ENCODE data around the gene PTPRR. TPM values are rescaled to one million over a fixed set of nuclear protein-coding genes. Genes with fewer than 3 reads are reported as not detected.

The PTPRR gene
- total and polyA plus RNA-seq, 2 of the 13 experiments (the other 11 are each of a cell fraction or from before 2014, with no cell fraction given): not detected

- FAIRE-seq (peak; percentile 37), ATAC-seq (no peak)
- in situ Hi-C loops (cut with HindIII; ENCODE audit: extremely low pct_ligation_motif_present, low pct_unique_long_range_greater_than_20kb): loop anchor here (5.0 kb wide), 1 partner anchor 117 kb away; no protein-coding TSS in a partner anchor
- TF ChIP-seq STAG1 (CRISPR knock-in tag; IDR thresholded peaks at IDR 0.05) (peak; percentile 44), ARNT2 (CRISPR knock-in tag; IDR thresholded peaks at IDR 0.05; ENCODE audit: low read depth) (no peak), SUZ12 (IDR thresholded peaks at IDR 0.05; ENCODE audit: low read depth, low read length) (no peak), ZIK1 (CRISPR knock-in tag; IDR thresholded peaks at IDR 0.05; ENCODE audit: borderline replicate concordance, low read depth) (no peak), ZNF335 (CRISPR knock-in tag; IDR thresholded peaks at IDR 0.05) (no peak), MTA3 (CRISPR knock-in tag; IDR thresholded peaks at IDR 0.05) (no peak), ZNF567 (CRISPR knock-in tag; IDR thresholded peaks at IDR 0.05; ENCODE audit: borderline replicate concordance) (no peak), ATF7-NPFF (CRISPR knock-in tag; IDR thresholded peaks at IDR 0.05; ENCODE audit: low read depth) (no peak), ZNF260 (CRISPR knock-in tag; IDR thresholded peaks at IDR 0.05; ENCODE audit: borderline replicate concordance, low read depth) (no peak), ZNF12 (CRISPR knock-in tag; IDR thresholded peaks at IDR 0.05) (no peak), AFF4 (CRISPR knock-in tag; IDR thresholded peaks at IDR 0.05) (no peak), GATAD1 (CRISPR knock-in tag; IDR thresholded peaks at IDR 0.05) (no peak), RAD51 (IDR thresholded peaks at IDR 0.05; ENCODE audit: borderline replicate concordance) (no peak), ZNF570 (CRISPR knock-in tag; IDR thresholded peaks at IDR 0.05; ENCODE audit: borderline replicate concordance) (no peak), SP1 (IDR thresholded peaks at IDR 0.05) (no peak), SP1 (CRISPR knock-in tag; IDR thresholded peaks at IDR 0.05) (no peak), SMC3 (IDR thresholded peaks at IDR 0.05; ENCODE audit: low read length) (peak; percentile 25; the same call in 1 of the 2 replicates), TERF1 (CRISPR knock-in tag; IDR thresholded peaks at IDR 0.05) (no peak), CTCF (CRISPR knock-in tag; IDR thresholded peaks at IDR 0.05) (0 out of 2 replicates have a peak, but pooled peaks have one; percentile 13), MEF2D (CRISPR knock-in tag; IDR thresholded peaks at IDR 0.05) (no peak)
Measured at GRCh38 chr12:70849265-70849960, 71.1 kb downstream of the PTPRR start.

More at GRCh38 chr12:70849265-70849960, 71.1 kb downstream of the PTPRR start:
- BruUV-seq (replicated peaks): no TSS peak
- WGBS (ENCODE audit: low lambda C conversion rate): 15% methylated on average over 3 of the region's 3 CpGs
- intact Hi-C loops (cut with micrococcal nuclease; ENCODE audit: unreplicated experiment): loop anchor here (1.0 kb wide), 1 partner anchor 116 kb away; no protein-coding TSS in a partner anchor
- ChIA-PET CTCF (ENCODE audit: low intra/inter-chr PET ratio, low total read pairs) (interaction anchor here (1.7 kb wide), 1 partner anchor 116 kb away, joined by 10 read pairs; no protein-coding TSS in a partner anchor), POLR2A (no interaction called here)
- DNase-seq (ENCODE audit: low spot score): peak; percentile 2
- Histone ChIP-seq H3K27me3 (ENCODE audit: control insufficient read depth in 1 of 2, insufficient read depth in 2 of 2, low read length in 2 of 2) (no peaks in the 10 kb centered on the region), H3K9me3 (ENCODE audit: low read length) (no peaks in the 10 kb centered on the region), H3K4me2 (ENCODE audit: low read depth, low read length) (no peak overlapping the region), H3K36me3 (replicated peaks in 1 of 2; ENCODE audit: control insufficient read depth in 1 of 2, insufficient read depth in 2 of 2, low read length in 2 of 2) (no peaks in the 10 kb centered on the region), H4K20me1 (ENCODE audit: insufficient read depth, low read length) (no peaks in the 10 kb centered on the region), H3K79me2 (ENCODE audit: insufficient read depth, low read length) (no peaks in the 10 kb centered on the region), H3K4me3 (replicated peaks in 1 of 3; ENCODE audit: insufficient read depth in 1 of 3, low read depth in 2 of 3, low read length in 3 of 3) (no peak overlapping the region), H3K9ac (ENCODE audit: insufficient read depth, low read depth, low read length) (no peak overlapping the region), H3K4me1 (ENCODE audit: insufficient read depth, low read length) (no peaks in the 10 kb centered on the region), H3K27ac (ENCODE audit: extremely low read length, insufficient read depth, low read length) (no peak overlapping the region), H2AFZ (ENCODE audit: low read length) (no peak overlapping the region)

Measured in HepG2 (cell line).